HG03442 (cell line): ENCODE measurements around the gene P3H2.

ENCODE experiments used
- ATAC-seq: cut with Tn5 transposase; IDR thresholded peaks from one replicate; pipeline ENCODE4 v1.9.1; 2021; ENCODE audit warnings: mild to moderate bottlenecking, moderate library complexity; ENCODE audit not compliant: unreplicated experiment

The P3H2 gene

GRCh38 chr3:190019844-190020243, 100.9 kb downstream of the P3H2 start:
- ATAC-seq = no peak

GRCh38 chr3:190019006-190019405, 101.7 kb downstream of the P3H2 start:
- no peak for ATAC-seq

- ATAC-seq = no peak
These were observed 102.2 kb downstream of the P3H2 start for GRCh38 chr3:190018460-190018859.

GRCh38 chr3:190017521-190018288, 103.0 kb downstream of the P3H2 start:
- no peak for ATAC-seq

- ATAC-seq = no peak
These were observed 103.7 kb downstream of the P3H2 start for GRCh38 chr3:190016966-190017365.

- no peak for ATAC-seq
These were observed 105.8 kb downstream of the P3H2 start for GRCh38 chr3:190014940-190015339.

- peak; percentile 36 for ATAC-seq
These were observed 106.5 kb downstream of the P3H2 start for GRCh38 chr3:190013943-190014924.

GRCh38 chr3:190012784-190013183, 107.9 kb downstream of the P3H2 start:
- ATAC-seq = no peak

- no peak for ATAC-seq
These were observed 108.3 kb downstream of the P3H2 start for GRCh38 chr3:190012314-190012782.

- no peak for ATAC-seq
These were observed 110.2 kb downstream of the P3H2 start for GRCh38 chr3:190010486-190010885.

- ATAC-seq = no peak
These were observed 111.1 kb downstream of the P3H2 start for GRCh38 chr3:190009614-190010013.

- no peak for ATAC-seq
These were observed 112.3 kb downstream of the P3H2 start for GRCh38 chr3:190008432-190008831.

GRCh38 chr3:190005343-190006113, 115.2 kb downstream of the P3H2 start:
- ATAC-seq = no peak

GRCh38 chr3:190004656-190005055, 116.0 kb downstream of the P3H2 start:
- no peak for ATAC-seq

GRCh38 chr3:190003681-190004123, 117.0 kb downstream of the P3H2 start:
- no peak for ATAC-seq

GRCh38 chr3:190003068-190003467, 117.6 kb downstream of the P3H2 start:
- no peak for ATAC-seq

GRCh38 chr3:190001426-190001825, 119.3 kb downstream of the P3H2 start:
- ATAC-seq = no peak

GRCh38 chr3:190000861-190001196, 119.9 kb downstream of the P3H2 start:
- no peak for ATAC-seq

- ATAC-seq = no peak
These were observed 120.4 kb downstream of the P3H2 start for GRCh38 chr3:190000187-190000860.

- ATAC-seq = no peak
These were observed 121.0 kb downstream of the P3H2 start for GRCh38 chr3:189999718-190000117.
